ENCODE measurements around the gene ATF7IP2.

DNA sequence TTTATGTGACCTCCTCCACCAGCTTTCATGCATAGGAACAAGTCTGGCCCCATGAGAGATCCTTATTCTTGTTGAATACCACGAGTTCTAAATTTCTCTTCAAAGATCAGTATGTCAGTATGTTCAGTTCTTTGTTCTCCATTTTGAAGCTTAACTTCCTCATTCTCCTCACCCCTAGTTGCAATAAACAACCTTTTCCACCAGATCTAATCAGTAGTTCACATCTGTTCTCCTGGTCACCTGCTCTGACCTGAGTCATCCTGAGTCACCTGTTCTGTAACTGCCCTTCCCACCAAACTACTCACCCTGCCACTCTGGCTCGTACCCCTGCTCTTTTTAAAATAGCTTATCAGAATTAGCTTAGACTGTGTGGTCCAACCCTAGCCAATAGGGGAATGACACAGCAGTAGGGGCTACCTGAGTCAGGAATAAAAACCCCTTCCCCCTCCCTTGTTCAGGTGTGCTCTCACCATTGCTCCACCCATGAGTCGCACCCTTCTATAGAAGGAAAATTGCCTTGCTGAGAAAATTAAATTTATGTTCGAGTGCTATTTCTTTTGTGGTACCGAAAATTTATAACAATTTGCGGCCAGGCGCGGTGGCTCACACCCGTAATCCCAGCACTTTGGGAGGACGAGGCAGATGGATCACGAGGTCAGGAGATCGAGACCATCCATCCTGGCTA is 100.0 kb downstream of the ATF7IP2 start:
- TF ChIP-seq, protein P1, sequence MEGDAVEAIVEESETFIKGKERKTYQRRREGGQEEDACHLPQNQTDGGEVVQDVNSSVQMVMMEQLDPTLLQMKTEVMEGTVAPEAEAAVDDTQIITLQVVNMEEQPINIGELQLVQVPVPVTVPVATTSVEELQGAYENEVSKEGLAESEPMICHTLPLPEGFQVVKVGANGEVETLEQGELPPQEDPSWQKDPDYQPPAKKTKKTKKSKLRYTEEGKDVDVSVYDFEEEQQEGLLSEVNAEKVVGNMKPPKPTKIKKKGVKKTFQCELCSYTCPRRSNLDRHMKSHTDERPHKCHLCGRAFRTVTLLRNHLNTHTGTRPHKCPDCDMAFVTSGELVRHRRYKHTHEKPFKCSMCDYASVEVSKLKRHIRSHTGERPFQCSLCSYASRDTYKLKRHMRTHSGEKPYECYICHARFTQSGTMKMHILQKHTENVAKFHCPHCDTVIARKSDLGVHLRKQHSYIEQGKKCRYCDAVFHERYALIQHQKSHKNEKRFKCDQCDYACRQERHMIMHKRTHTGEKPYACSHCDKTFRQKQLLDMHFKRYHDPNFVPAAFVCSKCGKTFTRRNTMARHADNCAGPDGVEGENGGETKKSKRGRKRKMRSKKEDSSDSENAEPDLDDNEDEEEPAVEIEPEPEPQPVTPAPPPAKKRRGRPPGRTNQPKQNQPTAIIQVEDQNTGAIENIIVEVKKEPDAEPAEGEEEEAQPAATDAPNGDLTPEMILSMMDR (IDR thresholded peaks at IDR 0.05): no peak
- TF ChIP-seq POLR2A (IDR thresholded peaks at IDR 0.05): no peak

Data from adrenal gland (tissue), 5 donors.